Neuronal stem cell (in vitro differentiated cells): ENCODE measurements around the gene TSHZ2.

Experiments used
- DNase-seq: peaks from one replicate; pipeline ENCODE4 v3.0.0-alpha.2; 2013; ENCODE audit warnings: low spot score
- H2AFZ ChIP-seq: one replicate; pipeline ENCODE4 v1.6.1; 2013; ENCODE audit warnings: mild to moderate bottlenecking, low read length, inconsistent platforms
- H2AK5ac ChIP-seq: 2 replicates; pipeline ENCODE4 v1.6.1; 2013; ENCODE audit warnings: low read depth, mild to moderate bottlenecking, inconsistent platforms, low read length, moderate library complexity, mixed read lengths
- H2BK120ac ChIP-seq: 2 replicates; pipeline ENCODE4 v1.6.1; 2013; ENCODE audit warnings: low read depth, mild to moderate bottlenecking, inconsistent platforms, low read length, moderate library complexity, mixed read lengths
- H2BK12ac ChIP-seq: one replicate; pipeline ENCODE4 v1.6.1; 2013; ENCODE audit warnings: low read length, inconsistent platforms
- H2BK15ac ChIP-seq: 2 replicates; pipeline ENCODE4 v1.6.1; 2013; ENCODE audit warnings: mild to moderate bottlenecking, low read length, inconsistent platforms, mixed read lengths
- H2BK5ac ChIP-seq: one replicate; pipeline ENCODE4 v1.6.1; 2013; ENCODE audit warnings: inconsistent platforms, mild to moderate bottlenecking, low read length, moderate library complexity
- H3K14ac ChIP-seq: one replicate; pipeline ENCODE4 v1.6.1; 2013; ENCODE audit warnings: low read length, inconsistent platforms
- H3K18ac ChIP-seq: 2 replicates; pipeline ENCODE4 v1.6.1; 2013; ENCODE audit warnings: low read length, inconsistent platforms
- H3K23ac ChIP-seq: 2 replicates; pipeline ENCODE4 v1.6.1; 2013; ENCODE audit warnings: low read depth, mild to moderate bottlenecking, mixed read lengths, low read length, inconsistent platforms; ENCODE audit not compliant: poor library complexity
- H3K27ac ChIP-seq: replicated peaks from 3 replicates; pipeline ENCODE4 v1.5.1; 2013; ENCODE audit warnings: low read length, inconsistent platforms
- H3K27me3 ChIP-seq, 3 experiments: 2 replicates each; pipeline ENCODE4 v1.6.1; 2013; ENCODE audit warnings: low read length in 3 of 3, mild to moderate bottlenecking in 2 of 3, inconsistent platforms in 1 of 3, low read depth in 1 of 3, mixed read lengths in 1 of 3, moderate library complexity in 1 of 3; ENCODE audit not compliant: control insufficient read depth in 3 of 3, insufficient read depth in 3 of 3
- H3K36me3 ChIP-seq, 2 donors: replicated peaks in 1 of 2; 2 replicates each; pipeline ENCODE4 v1.6.1; 2013; ENCODE audit warnings: low read length in 2 of 2; ENCODE audit not compliant: control insufficient read depth in 2 of 2, insufficient read depth in 2 of 2
- H3K4ac ChIP-seq: 2 replicates; pipeline ENCODE4 v1.6.1; 2013; ENCODE audit warnings: inconsistent platforms, mild to moderate bottlenecking, low read length, moderate library complexity
- H3K4me1 ChIP-seq, 2 donors: 1 replicate in 1 of 2; 2 replicates in 1 of 2; pipeline ENCODE4 v1.6.1; 2013; ENCODE audit warnings: low read length in 2 of 2, low read depth in 1 of 2; ENCODE audit not compliant: control insufficient read depth in 2 of 2, insufficient read depth in 1 of 2
- H3K4me2 ChIP-seq: one replicate; pipeline ENCODE4 v1.6.1; 2013; ENCODE audit warnings: mild to moderate bottlenecking, low read length, inconsistent platforms; ENCODE audit not compliant: insufficient read depth, poor library complexity, severe bottlenecking
- H3K4me3 ChIP-seq, 2 donors: 2 replicates each; pipeline ENCODE4 v1.5.1; 2013; ENCODE audit warnings: low read length in 2 of 2, mild to moderate bottlenecking in 2 of 2, inconsistent platforms in 1 of 2, moderate library complexity in 1 of 2
- H3K79me1 ChIP-seq: one replicate; pipeline ENCODE4 v1.6.1; 2013; ENCODE audit warnings: low read depth, mild to moderate bottlenecking, inconsistent platforms, low read length, moderate library complexity
- H3K9ac ChIP-seq: one replicate; pipeline ENCODE4 v1.6.1; 2013; ENCODE audit warnings: mild to moderate bottlenecking, low read depth, low read length, inconsistent platforms; ENCODE audit not compliant: poor library complexity
- H3K9me3 ChIP-seq, 2 donors: replicated peaks in 1 of 2; 2 replicates each; pipeline versions ENCODE3 to v1.6.1; 2013; ENCODE audit warnings: low read length in 2 of 2, mild to moderate bottlenecking in 2 of 2, inconsistent platforms in 1 of 2, low read depth in 1 of 2, mixed read lengths in 1 of 2, moderate library complexity in 1 of 2; ENCODE audit not compliant: control insufficient read depth in 2 of 2, insufficient read depth in 1 of 2
- H4K8ac ChIP-seq: one replicate; pipeline ENCODE4 v1.6.1; 2013; ENCODE audit warnings: low read depth, mild to moderate bottlenecking, inconsistent platforms, low read length, moderate library complexity
- H4K91ac ChIP-seq: one replicate; pipeline ENCODE4 v1.6.1; 2013; ENCODE audit warnings: low read length, low read depth, mild to moderate bottlenecking, inconsistent platforms; ENCODE audit not compliant: poor library complexity
- WGBS, 2 donors: extraction: QIAGEN DNeasy Blood & Tissue Kit; methylation state at CpG; one replicate each; pipeline ENCODE4 v1.1.7; 2013; ENCODE audit warnings: missing lambda C conversion rate in 2 of 2, mixed read lengths in 1 of 2; ENCODE audit not compliant: insufficient read length in 2 of 2, insufficient replicate concordance in 1 of 2; ENCODE audit errors: extremely low coverage in 2 of 2; 5-methylcytosine and 5-hydroxymethylcytosine counted together

Gene TSHZ2

GRCh38 chr20:53411129-53411528 lies 439.0 kb downstream of the TSHZ2 start:
- Histone ChIP-seq H3K4me1 (peaks cover 17 to 19% of the 10 kb centered on the region in 2 donors), H3K9ac (no peak overlapping the region), H2AFZ (no peak overlapping the region), H3K18ac (no peak overlapping the region), H2AK5ac (no peak overlapping the region), H3K9me3 (peaks cover 0 to 3% of the 10 kb centered on the region in 2 donors), H2BK5ac (no peak overlapping the region), H3K27ac (no peak overlapping the region), H3K14ac (no peak overlapping the region), H3K36me3 (no peaks in the 10 kb centered on the region), H3K23ac (no peak overlapping the region), H4K8ac (no peak overlapping the region), H2BK120ac (no peak overlapping the region), H2BK15ac (no peak overlapping the region), H3K79me1 (no peaks in the 10 kb centered on the region), H2BK12ac (no peak overlapping the region), H4K91ac (no peak overlapping the region), H3K4me3 (no peak overlapping the region), H3K27me3 (no peaks in the 10 kb centered on the region), H3K4ac (no peak overlapping the region), H3K4me2 (no peak overlapping the region)
- DNase-seq, result no peak
- no CpG with 5 or more reads among the region's 3 CpGs for WGBS, 2 donors

- Histone ChIP-seq H2AFZ (peak overlapping the region; percentile 41), H3K4me2 (no peak overlapping the region), H2BK120ac (no peak overlapping the region), H3K4ac (no peak overlapping the region), H2AK5ac (no peak overlapping the region), H4K8ac (no peak overlapping the region), H3K79me1 (no peaks in the 10 kb centered on the region), H3K27ac (no peak overlapping the region), H3K36me3 (no peaks in the 10 kb centered on the region), H2BK15ac (no peak overlapping the region), H2BK5ac (no peak overlapping the region), H4K91ac (no peak overlapping the region), H3K18ac (no peak overlapping the region), H3K14ac (no peak overlapping the region), H3K9ac (no peak overlapping the region), H2BK12ac (no peak overlapping the region), H3K4me3 (no peak overlapping the region), H3K23ac (no peak overlapping the region), H3K27me3 (no peaks in the 10 kb centered on the region), H3K9me3 (peaks cover 0 to 3% of the 10 kb centered on the region in 2 donors), H3K4me1 (peaks cover 19 to 21% of the 10 kb centered on the region in 2 donors)
- no CpG with 5 or more reads among the region's 4 CpGs for WGBS, 2 donors
- no peak for DNase-seq
These were observed 439.7 kb downstream of the TSHZ2 start for GRCh38 chr20:53411891-53412290.

GRCh38 chr20:53412577-53413185 lies 440.5 kb downstream of the TSHZ2 start:
- Histone ChIP-seq H3K9me3 (peaks cover 0 to 3% of the 10 kb centered on the region in 2 donors), H3K4ac (no peak overlapping the region), H3K27me3 (no peaks in the 10 kb centered on the region), H2BK15ac (no peak overlapping the region), H3K9ac (no peak overlapping the region), H2AFZ (peak overlapping the region; percentile 11), H2BK12ac (no peak overlapping the region), H3K4me3 (no peak overlapping the region), H3K36me3 (no peaks in the 10 kb centered on the region), H3K79me1 (no peaks in the 10 kb centered on the region), H2BK5ac (no peak overlapping the region), H3K27ac (no peak overlapping the region), H2AK5ac (no peak overlapping the region), H3K14ac (no peak overlapping the region), H3K23ac (no peak overlapping the region), H2BK120ac (no peak overlapping the region), H4K91ac (no peak overlapping the region), H4K8ac (no peak overlapping the region), H3K4me1 (peaks cover 19 to 22% of the 10 kb centered on the region in 2 donors), H3K4me2 (no peak overlapping the region), H3K18ac (peak overlapping the region; percentile 24)
- DNase-seq, result no peak
- no CpG with 5 or more reads among the region's 13 CpGs for WGBS, 2 donors

- Histone ChIP-seq H3K18ac (peak overlapping the region; percentile 24), H3K14ac (no peak overlapping the region), H2BK5ac (no peak overlapping the region), H2BK15ac (no peak overlapping the region), H3K4ac (no peak overlapping the region), H3K36me3 (no peaks in the 10 kb centered on the region), H3K9ac (no peak overlapping the region), H3K79me1 (no peaks in the 10 kb centered on the region), H2AK5ac (no peak overlapping the region), H3K4me1 (peaks cover 17 to 20% of the 10 kb centered on the region in 2 donors), H3K4me3 (no peak overlapping the region), H3K23ac (no peak overlapping the region), H3K9me3 (peaks cover 0 to 3% of the 10 kb centered on the region in 2 donors), H2BK12ac (no peak overlapping the region), H3K27ac (no peak overlapping the region), H3K27me3 (no peaks in the 10 kb centered on the region), H4K8ac (no peak overlapping the region), H3K4me2 (peak overlapping the region; percentile 19), H2AFZ (peak overlapping the region; percentile 11), H4K91ac (no peak overlapping the region), H2BK120ac (no peak overlapping the region)
- DNase-seq, result peak; percentile 8
- no CpG with 5 or more reads among the region's 15 CpGs for WGBS, 2 donors
These were observed 441.1 kb downstream of the TSHZ2 start for GRCh38 chr20:53413186-53413631.
